NCI-H1694 treated with DMSO at 0.1 percent for 48 hours (cell line): ENCODE data around the gene RFT1.

Source experiments
- DNase-seq: peaks from one replicate; lab custom pipeline; 2025; lab: John Stamatoyannopoulos, UW

RFT1 gene

GRCh38 chr3:53130179-53131061 is at the start of gene RFT1:
RFT1 (minus strand) TSS chr3:53130435; CDS start chr3:53130400, 35 bp downstream.
- peak; percentile 48 for DNase-seq

- DNase-seq: no peak
These were observed 49.3 kb upstream of the RFT1 start for GRCh38 chr3:53179580-53179979.

- DNase-seq: no peak
These were observed 48.0 kb upstream of the RFT1 start for GRCh38 chr3:53178246-53178645.

GRCh38 chr3:53175613-53176540 is 45.6 kb upstream of the RFT1 start:
- no peak for DNase-seq

GRCh38 chr3:53174346-53175250 is 44.4 kb upstream of the RFT1 start:
- no peak for DNase-seq

- no peak for DNase-seq
These were observed 42.9 kb upstream of the RFT1 start for GRCh38 chr3:53173107-53173506.

GRCh38 chr3:53171827-53172505 is 41.7 kb upstream of the RFT1 start:
- no peak for DNase-seq

- no peak for DNase-seq
These were observed 40.8 kb upstream of the RFT1 start for GRCh38 chr3:53171064-53171418.

- no peak for DNase-seq
These were observed 40.3 kb upstream of the RFT1 start for GRCh38 chr3:53170325-53171063.

- DNase-seq: no peak
These were observed 39.6 kb upstream of the RFT1 start for GRCh38 chr3:53169832-53170324.

- no peak for DNase-seq
These were observed 39.0 kb upstream of the RFT1 start for GRCh38 chr3:53169045-53169831.

- no peak for DNase-seq
These were observed 38.1 kb upstream of the RFT1 start for GRCh38 chr3:53168175-53168923.

GRCh38 chr3:53167418-53168174 is 37.4 kb upstream of the RFT1 start:
- DNase-seq: no peak

- no peak for DNase-seq
These were observed 36.6 kb upstream of the RFT1 start for GRCh38 chr3:53166781-53167291.

GRCh38 chr3:53166206-53166605 is 36.0 kb upstream of the RFT1 start:
- DNase-seq: no peak

- DNase-seq: no peak
These were observed 34.7 kb upstream of the RFT1 start for GRCh38 chr3:53164911-53165310.

GRCh38 chr3:53163444-53164387 is 33.5 kb upstream of the RFT1 start:
- DNase-seq: no peak
